Measurements from ENCODE around the gene CAPN15.

- TF ChIP-seq POLR2A (IDR thresholded peaks at IDR 0.05; ENCODE audit: low read length) (no peak), CTCF (IDR thresholded peaks at IDR 0.05) (no peak), EHMT2 (IDR thresholded peaks at IDR 0.05; ENCODE audit: low read depth) (no peak), POLR2AphosphoS2 (conservative IDR thresholded peaks at IDR 0.05; ENCODE audit: low read length) (no peak), ZSCAN20 (CRISPR knock-in tag; IDR thresholded peaks at IDR 0.05) (no peak), ESRRA (IDR thresholded peaks at IDR 0.05; ENCODE audit: borderline replicate concordance, low read length) (no peak), RFX5 (IDR thresholded peaks at IDR 0.05) (no peak), HDAC2 (IDR thresholded peaks at IDR 0.05) (no peak), ELK1 (IDR thresholded peaks at IDR 0.05; ENCODE audit: low read depth, low read length) (no peak), EP300 (IDR thresholded peaks at IDR 0.05) (no peak)
- TF ChIP-seq, protein P1, sequence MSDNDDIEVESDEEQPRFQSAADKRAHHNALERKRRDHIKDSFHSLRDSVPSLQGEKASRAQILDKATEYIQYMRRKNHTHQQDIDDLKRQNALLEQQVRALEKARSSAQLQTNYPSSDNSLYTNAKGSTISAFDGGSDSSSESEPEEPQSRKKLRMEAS (IDR thresholded peaks at IDR 0.05): no peak
These were observed 8.7 kb upstream of the CAPN15 start for GRCh38 chr16:518858-519257.
